CD4-positive, alpha-beta T cell treated with Interleukin-4 for 1 hour (primary cell): ENCODE measurements around the gene AP1S2.
"Not testable (repeated sequence)": the region's sequence is repeated elsewhere in the genome, so short reads cannot be mapped to it uniquely, and the experiment has no call there.

Experiments used
- DNase-seq, 2 donors: peaks; one replicate each; pipeline ENCODE4 v3.0.0-alpha.2; 2020 to 2022

Gene AP1S2

GRCh38 chrX:15854080-15854655, 445 bp downstream of the AP1S2 start:
- DNase-seq, result peak; percentile 38 to 63

GRCh38 chrX:15853586-15854079, 980 bp downstream of the AP1S2 start:
- no peak for DNase-seq

GRCh38 chrX:15849555-15849954, 5.1 kb downstream of the AP1S2 start:
- DNase-seq, result no peak

DNA sequence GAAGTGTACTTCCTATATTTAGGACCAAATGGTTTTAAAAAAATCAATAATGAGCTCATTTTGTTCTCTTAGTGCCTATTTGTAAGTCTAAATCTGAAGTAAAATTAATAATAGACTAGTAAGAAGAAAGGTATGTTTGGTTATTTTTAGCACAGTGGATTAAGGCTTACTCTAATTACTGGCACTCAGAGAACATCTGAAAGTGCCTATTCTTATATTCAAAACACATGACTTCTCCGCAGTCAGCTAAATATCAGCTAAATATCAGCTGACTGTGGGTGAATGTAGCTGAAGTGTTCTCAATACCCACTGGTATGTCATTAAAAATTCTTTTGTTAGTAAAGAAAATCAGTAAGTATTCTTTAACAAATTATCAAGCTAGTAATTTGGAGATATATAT, 6.0 kb downstream of the AP1S2 start:
- no peak for DNase-seq

GRCh38 chrX:15843960-15844359, 10.7 kb downstream of the AP1S2 start:
- no peak for DNase-seq

- no peak for DNase-seq
Observed at GRCh38 chrX:15841853-15842516, 12.6 kb downstream of the AP1S2 start.

DNA sequence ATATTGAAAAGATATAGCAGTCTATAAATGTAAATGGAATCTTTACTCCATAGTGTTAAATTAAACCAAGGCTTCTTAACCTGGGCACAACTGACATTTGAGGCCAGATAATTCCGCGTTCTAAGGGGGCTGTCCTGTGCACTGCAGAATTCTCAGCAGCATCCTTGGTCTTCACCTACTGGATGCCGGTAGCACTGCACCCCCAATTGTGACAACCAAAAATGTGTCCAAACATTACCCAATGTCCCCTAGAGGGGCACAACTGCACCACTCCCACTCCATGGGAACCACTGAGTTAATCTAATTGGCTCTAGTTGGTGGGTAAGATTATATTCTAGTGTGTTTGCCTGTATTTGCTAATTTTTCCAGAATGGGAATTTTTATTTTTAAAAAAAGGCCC, 16.6 kb downstream of the AP1S2 start:
- DNase-seq, result peak; percentile 12 to 27

DNA sequence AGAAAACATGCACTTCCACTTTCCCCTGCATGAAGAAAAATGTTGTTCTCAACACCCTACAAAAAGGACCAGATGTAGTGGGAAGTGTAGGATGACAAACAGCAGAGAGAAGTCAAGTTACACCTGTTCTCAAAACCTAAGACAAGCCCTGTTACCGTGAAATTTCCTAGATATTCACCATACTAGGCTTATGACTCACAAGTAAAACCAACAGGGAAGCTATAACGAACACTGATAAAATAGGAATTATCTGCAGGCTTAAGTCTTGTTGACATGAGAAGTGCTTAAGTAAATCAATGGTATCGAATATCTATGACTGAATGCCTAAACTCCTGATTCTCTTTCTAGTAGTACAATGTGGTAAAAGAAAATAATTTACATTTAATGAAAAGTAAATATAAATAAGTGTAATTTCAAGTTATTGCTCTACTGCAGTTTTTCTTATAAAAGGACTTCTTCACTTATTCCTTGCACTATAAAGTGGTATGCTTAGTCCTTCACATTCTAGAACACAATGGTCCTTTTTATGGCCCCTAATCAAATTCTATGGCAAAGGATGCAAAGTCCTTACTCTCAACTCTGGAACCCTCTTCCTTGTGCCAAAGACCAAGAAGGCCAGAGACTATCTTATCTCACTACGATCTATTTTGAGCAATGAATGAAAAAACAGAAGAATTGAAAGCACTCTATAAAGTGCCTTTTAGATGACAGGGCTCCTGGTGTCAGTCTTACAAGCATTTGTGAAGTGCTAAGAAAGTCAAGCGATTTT, 19.6 kb downstream of the AP1S2 start:
- DNase-seq, result no peak

- no peak for DNase-seq
Observed at GRCh38 chrX:15834053-15834452, 20.6 kb downstream of the AP1S2 start.

GRCh38 chrX:15831347-15831746, 23.3 kb downstream of the AP1S2 start:
- not testable (repeated sequence) for DNase-seq

DNA sequence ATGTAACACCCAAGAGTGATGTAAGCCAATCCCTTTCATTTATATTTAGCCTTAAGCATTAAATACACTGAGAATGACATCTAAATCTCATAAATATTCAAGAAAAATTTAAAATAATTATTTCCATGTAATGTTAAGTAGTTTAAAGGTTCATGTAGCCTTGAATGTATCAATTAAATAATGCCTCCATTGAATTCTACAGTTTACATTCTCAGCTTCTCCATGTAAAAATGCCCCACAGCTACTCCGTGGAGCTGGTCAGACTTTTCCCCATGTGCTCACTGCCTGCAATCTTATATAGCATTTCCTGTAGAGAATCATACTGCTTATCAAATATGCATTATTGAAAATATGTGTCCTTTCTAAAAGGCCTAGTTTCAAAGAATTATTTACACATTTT, 25.4 kb downstream of the AP1S2 start:
- no peak for DNase-seq

DNA sequence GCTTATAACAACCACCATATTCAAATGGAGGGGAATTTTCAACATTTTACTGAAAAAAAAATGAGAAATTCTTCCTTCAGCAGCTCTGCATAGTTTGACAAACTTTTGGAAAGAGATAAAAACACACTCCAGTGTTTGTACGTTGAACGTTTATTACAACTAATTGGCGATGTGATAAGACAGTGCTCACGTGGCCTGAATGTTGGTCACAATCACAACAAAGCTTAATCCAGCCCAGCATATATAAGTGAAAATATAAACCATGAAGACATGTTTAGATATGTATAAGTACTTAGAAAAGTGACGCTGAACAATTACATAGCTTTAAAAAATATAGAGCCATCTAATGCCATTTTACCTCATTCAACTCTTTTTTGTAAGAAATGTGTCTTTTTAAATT, 28.7 kb downstream of the AP1S2 start:
- no peak for DNase-seq

DNA sequence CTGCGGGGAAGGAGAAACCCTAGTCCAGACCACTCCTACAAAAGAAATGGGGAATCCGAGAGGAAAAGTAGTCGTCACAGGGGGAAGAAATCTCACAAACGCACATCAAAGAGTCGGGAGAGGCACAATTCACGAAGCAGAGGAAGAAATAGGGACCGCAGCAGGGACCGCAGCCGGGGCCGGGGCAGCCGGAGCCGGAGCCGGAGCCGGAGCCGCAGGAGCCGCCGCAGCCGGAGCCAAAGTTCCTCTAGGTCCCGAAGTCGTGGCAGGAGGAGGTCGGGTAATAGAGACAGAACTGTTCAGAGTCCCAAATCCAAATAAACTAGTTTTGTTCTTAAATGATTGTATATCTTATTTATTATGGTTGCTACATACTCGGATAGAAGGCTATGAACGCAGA, 31.7 kb downstream of the AP1S2 start:
- no peak for DNase-seq

- DNase-seq, result no peak
Observed at GRCh38 chrX:15820106-15821073, 34.2 kb downstream of the AP1S2 start.

DNA sequence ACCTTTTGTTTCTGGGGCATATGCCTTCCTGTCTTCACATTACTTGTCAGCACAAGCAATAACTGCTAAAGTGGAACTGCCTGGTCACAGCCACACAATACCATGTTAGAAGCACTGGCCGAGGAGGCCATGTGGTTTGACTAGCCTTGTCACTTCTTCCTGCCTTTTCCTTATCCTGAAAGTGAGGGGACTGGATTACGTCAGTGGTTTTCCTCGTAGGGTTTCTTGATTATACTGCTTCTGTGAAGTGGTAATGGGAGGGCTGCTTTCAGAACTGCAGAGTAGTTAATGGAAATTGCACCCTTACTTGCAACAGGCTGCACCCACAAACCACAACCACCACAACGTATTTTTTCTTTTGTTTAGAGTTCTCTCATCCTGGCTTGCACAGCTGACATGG, 37.7 kb downstream of the AP1S2 start:
- peak; percentile 29 to 58 for DNase-seq

GRCh38 chrX:15816438-15816809, 38.2 kb downstream of the AP1S2 start:
- DNase-seq, result no peak

DNA sequence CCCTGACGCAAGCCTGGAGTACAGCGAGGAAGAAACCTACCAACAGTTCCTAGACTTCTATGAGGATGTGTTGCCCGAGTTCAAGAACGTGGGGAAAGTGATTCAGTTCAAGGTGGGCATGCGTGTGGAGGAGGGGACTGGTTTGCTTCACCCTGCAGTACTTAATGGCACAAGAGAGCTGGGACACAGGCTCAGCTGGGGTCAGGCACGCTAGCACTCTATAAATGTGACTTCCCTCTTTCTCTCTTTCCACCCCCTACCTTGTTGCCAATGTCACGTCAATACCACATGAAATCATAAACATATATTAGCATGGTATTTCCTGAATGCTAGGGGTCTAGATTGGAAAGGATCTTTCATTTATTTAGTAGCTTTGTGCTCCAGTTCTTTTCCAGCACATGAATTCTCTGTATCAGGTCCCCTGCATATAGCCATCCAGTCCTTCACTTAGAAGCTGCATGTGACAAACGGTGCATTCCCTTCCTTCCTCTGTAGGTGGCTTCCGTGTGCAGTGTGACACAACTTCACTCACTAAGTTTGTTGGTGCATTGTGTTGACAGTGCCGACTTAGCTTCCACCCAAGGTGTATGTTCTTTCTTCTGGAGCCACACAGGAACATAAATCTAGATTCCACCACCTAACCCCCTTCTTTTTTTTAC, 38.7 kb downstream of the AP1S2 start:
- peak; percentile 27 to 31 for DNase-seq

- DNase-seq, result no peak
Observed at GRCh38 chrX:15814771-15815365, 39.7 kb downstream of the AP1S2 start.

GRCh38 chrX:15813416-15813815, 41.2 kb downstream of the AP1S2 start:
- no peak for DNase-seq

GRCh38 chrX:15812192-15812938, 42.2 kb downstream of the AP1S2 start:
- DNase-seq, result no peak

DNA sequence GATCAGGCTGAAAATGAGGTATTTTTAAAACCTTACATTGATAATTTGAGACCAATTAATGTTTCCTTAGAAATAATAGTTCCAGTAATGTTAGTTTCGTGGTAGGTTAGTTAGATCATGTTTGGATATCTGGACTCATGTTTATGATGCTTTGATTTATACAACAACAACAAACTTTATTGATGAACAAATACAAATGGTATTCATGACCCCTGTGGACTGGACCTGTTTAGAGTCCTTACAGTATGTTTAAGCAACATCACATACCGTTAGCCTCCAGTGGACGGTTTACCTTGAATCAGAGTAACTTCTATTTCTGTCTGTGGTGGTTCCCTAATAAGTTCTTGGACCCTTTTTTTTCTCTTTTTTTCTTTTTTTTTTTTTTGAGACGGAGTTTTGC, 46.4 kb downstream of the AP1S2 start:
- DNase-seq, result no peak
